Measurements from ENCODE around the gene COPZ1. TPM values are rescaled to one million over a fixed set of nuclear protein-coding genes. Genes with fewer than 3 reads are reported as not detected.

The COPZ1 gene
- total RNA-seq, 4 donors from 2014 or later, result 91.8 to 145 (median 107) TPM

DNA sequence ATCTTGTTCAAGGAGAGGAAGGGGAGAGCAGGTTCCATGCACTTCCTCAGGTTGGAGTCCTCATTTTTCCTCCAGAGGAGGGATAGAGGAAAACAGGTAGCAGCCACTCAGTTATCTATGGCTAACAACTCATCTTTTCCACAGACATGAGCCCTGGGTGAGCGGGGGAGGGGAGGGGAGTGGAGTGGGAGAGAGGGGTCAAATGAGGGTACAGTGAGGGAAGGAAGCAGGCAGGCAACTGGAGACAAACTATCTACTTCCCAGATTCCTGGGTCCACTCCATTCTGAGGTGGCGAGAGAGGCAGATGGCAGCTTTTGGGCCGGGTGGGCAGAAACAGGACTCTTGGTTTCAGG lies 62.2 kb downstream of the COPZ1 start:
- intact Hi-C loops (cut with DNase I; ENCODE audit: low total_unique reads), result no loop called here
- no peaks in the 10 kb centered on the region for H3K27me3 ChIP-seq
- TF ChIP-seq, protein P1, sequence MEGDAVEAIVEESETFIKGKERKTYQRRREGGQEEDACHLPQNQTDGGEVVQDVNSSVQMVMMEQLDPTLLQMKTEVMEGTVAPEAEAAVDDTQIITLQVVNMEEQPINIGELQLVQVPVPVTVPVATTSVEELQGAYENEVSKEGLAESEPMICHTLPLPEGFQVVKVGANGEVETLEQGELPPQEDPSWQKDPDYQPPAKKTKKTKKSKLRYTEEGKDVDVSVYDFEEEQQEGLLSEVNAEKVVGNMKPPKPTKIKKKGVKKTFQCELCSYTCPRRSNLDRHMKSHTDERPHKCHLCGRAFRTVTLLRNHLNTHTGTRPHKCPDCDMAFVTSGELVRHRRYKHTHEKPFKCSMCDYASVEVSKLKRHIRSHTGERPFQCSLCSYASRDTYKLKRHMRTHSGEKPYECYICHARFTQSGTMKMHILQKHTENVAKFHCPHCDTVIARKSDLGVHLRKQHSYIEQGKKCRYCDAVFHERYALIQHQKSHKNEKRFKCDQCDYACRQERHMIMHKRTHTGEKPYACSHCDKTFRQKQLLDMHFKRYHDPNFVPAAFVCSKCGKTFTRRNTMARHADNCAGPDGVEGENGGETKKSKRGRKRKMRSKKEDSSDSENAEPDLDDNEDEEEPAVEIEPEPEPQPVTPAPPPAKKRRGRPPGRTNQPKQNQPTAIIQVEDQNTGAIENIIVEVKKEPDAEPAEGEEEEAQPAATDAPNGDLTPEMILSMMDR (IDR thresholded peaks at IDR 0.05 in 4 of 5, conservative IDR thresholded peaks at IDR 0.05 in 1 of 5), result no peak
- TF ChIP-seq POLR2A (IDR thresholded peaks at IDR 0.05), result no peak
- peaks cover 34 to 51% of the 10 kb centered on the region in 2 donors for H3K4me1 ChIP-seq
- no peaks in the 10 kb centered on the region for H3K36me3 ChIP-seq
- no peak overlapping the region for H3K4me3 ChIP-seq
- no peak for ATAC-seq
- no peak for DNase-seq
- H3K9me3 ChIP-seq, result no peaks in the 10 kb centered on the region
- peak overlapping the region in 2 of 4 donors; percentile 73 to 78 for H3K27ac ChIP-seq
- in situ Hi-C loops (cut with MboI; ENCODE audit: low sequenced_read_pairs in 4 of 4), result no loop called here

DNA sequence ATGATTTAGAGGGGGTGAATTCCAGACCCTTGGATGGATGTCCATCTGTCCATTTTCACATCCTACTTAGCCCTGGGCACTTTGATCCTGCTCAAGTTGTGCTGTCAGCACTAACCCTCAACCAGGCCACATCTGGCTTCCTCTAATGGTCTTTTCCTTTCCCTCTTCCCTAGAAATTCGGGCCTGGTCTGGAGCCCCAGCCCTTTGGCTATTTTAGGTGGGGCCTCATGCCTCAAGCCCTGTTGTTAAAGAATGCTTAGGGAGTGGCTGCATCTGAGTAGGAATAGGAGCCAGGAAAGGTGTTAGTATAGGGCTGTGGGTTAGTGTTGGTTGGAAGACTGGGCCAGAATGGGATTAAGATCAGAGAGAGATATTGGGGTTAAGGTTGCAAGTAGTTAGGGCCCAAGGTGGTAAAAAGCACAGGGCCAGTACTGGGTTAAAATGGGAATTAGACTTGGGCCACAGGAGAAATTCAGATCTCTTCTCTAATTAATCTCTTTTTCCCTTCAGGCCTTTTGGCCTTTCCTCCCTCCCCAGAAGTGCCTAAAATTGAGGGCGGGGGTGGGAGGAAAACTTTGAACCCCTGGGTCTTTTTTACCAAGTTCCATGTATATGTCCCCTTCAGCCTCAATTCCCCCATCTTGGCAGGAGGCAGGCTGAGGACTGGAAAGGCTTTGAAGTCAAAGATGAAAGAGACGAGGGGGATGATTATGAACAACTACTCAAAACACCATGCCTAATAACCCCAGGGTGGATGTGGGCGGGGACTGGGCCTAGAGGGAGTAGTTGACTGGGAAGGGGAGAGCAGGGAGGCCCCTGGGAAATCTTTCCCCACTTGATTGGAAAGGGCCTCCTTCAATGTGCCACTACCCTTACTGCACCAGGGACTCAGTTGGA lies 63.6 kb downstream of the COPZ1 start:
- intact Hi-C loops (cut with DNase I; ENCODE audit: low total_unique reads), result no loop called here
- TF ChIP-seq, protein P1 (IDR thresholded peaks at IDR 0.05 in 4 of 5, conservative IDR thresholded peaks at IDR 0.05 in 1 of 5), result no peak
- TF ChIP-seq POLR2A (IDR thresholded peaks at IDR 0.05), result no peak
- in situ Hi-C loops (cut with MboI; ENCODE audit: low sequenced_read_pairs in 4 of 4), result no loop called here
- H3K27me3 ChIP-seq, result no peaks in the 10 kb centered on the region
- no peak overlapping the region for H3K27ac ChIP-seq
- DNase-seq, result no peak
- peaks cover 34 to 40% of the 10 kb centered on the region in 2 donors for H3K4me1 ChIP-seq
- no peak overlapping the region for H3K4me3 ChIP-seq
- H3K36me3 ChIP-seq, result no peaks in the 10 kb centered on the region
- no peaks in the 10 kb centered on the region for H3K9me3 ChIP-seq
- no peak for ATAC-seq

- TF ChIP-seq, protein P1 (IDR thresholded peaks at IDR 0.05 in 4 of 5, conservative IDR thresholded peaks at IDR 0.05 in 1 of 5), result no peak
- TF ChIP-seq POLR2A (IDR thresholded peaks at IDR 0.05), result no peak
- DNase-seq (no peak), ATAC-seq (no peak)
- Histone ChIP-seq H3K4me1 (peaks cover 34% of the 10 kb centered on the region in 2 donors), H3K4me3 (no peak overlapping the region), H3K27ac (no peak overlapping the region), H3K9me3 (no peaks in the 10 kb centered on the region), H3K27me3 (no peaks in the 10 kb centered on the region), H3K36me3 (no peaks in the 10 kb centered on the region)
- in situ Hi-C loops (cut with MboI; ENCODE audit: low sequenced_read_pairs in 4 of 4) (no loop called here), intact Hi-C loops (cut with DNase I; ENCODE audit: low total_unique reads) (no loop called here)
These were observed 64.2 kb downstream of the COPZ1 start for GRCh38 chr12:54389134-54389508.

DNA sequence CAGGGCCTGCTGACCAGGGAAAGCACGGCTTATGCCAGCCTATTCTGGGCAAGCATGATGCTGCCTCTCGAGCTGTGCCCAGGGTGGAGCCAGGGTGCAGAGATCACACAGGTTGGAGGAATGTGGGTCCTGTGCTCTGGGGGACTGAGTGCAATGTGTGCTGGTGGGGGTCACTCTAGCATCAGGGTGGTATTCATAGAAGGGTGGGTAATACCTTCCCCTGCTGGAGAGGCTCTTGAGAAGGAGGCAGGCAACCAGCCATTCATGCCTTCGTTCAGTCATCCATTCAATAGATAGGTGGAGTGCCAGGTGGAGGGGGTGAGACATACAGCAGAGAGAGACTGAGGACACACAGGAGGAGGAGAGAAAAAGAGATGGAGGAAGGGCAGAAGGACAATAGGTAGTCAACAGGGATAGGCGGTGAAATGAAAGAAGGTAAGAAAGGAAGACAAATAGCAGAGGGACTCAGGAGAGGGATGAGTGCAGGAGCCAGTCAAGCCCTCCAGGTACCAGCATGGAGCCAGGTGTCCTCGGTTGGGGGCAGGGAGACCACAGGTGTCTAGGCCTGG lies 64.8 kb downstream of the COPZ1 start:
- DNase-seq, result no peak
- in situ Hi-C loops (cut with MboI; ENCODE audit: low sequenced_read_pairs in 4 of 4), result no loop called here

More for the DNA sequence above, 64.8 kb downstream of the COPZ1 start:
- Histone ChIP-seq H3K36me3 (no peaks in the 10 kb centered on the region), H3K9me3 (no peaks in the 10 kb centered on the region), H3K27ac (no peak overlapping the region), H3K4me1 (peaks cover 30% of the 10 kb centered on the region in 2 donors), H3K4me3 (no peak overlapping the region), H3K27me3 (no peaks in the 10 kb centered on the region)
- TF ChIP-seq, protein P1 (IDR thresholded peaks at IDR 0.05 in 4 of 5, conservative IDR thresholded peaks at IDR 0.05 in 1 of 5), result no peak
- TF ChIP-seq POLR2A (IDR thresholded peaks at IDR 0.05), result no peak
- ATAC-seq, result no peak
- intact Hi-C loops (cut with DNase I; ENCODE audit: low total_unique reads), result no loop called here

Data from gastrocnemius medialis (tissue), 4 donors.